Frontal cortex (tissue), 4 donors: ENCODE results near the gene CDK4. TPM values are rescaled to one million over a fixed set of nuclear protein-coding genes. Genes with fewer than 3 reads are reported as not detected.
"Not testable (repeated sequence)": the region's sequence is repeated elsewhere in the genome, so short reads cannot be mapped to it uniquely, and the experiment has no call there.

ENCODE experiments used
- DNase-seq, 2 donors: peaks; one replicate each; pipeline ENCODE4 v3.0.0; 2012; ENCODE audit warnings: low spot score in 2 of 2
- FAIRE-seq: peaks from 2 replicates; lab custom pipeline; 2012; peaks lifted over from hg19 to GRCh38; lab: Jason Lieb, UNC
- total RNA-seq: library from RNA; depleted of rRNA; stranded (reverse); fragments of >200 nt; gene quantifications from one replicate; pipeline ENCODE4 v1.2.3, GENCODE V29; 2014
- donor health status: control.
- donor health status: control.
- donor health status: control.

Gene CDK4
- total RNA-seq, result 51.4 TPM

DNA sequence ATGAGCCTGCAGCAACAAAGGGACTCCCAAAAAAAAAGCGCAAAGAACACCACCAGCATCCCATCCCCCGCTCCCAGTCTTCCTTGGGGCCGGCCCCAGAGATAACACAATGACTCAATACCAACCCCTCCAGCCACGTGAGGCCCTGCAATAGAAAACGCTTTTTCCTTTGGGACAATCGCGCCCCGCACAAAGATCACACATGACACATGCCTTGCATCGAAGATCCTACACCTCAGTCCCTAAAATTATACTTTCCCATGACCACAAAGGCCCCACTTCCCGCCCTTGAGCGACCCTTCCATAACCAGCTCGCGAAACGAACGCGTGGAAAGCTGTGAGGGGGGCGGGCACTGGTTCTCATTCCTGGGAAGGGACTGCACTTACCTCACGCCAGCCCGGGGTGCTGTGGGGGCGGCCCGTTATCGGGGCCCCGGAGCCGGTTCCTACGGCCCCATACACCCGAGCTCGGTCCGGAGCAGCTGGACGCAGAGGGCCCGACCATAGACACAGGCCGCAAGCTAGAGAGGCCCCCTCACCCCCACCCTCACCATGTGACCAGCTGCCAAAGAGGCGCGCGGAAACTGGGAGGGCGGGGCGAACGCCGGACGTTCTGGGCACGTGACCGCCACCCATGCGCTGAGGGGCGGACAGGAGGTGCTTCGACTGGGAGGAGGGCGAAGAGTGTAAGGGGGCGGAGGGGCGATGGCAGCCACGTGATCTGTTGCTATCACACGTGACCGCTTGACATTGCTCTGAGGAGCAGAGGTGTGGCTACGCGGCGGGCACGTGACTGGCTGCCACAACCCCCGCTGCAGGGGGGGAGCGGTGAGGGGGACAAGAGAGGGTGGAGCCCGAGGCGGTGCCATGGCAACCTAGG is at the start of gene CDK4:
Gene CDK4, minus strand, starts transcription at position 523 of the 880 bp plus-strand sequence. CDS start 593 bp downstream, outside the sequence.
- DNase-seq (peak; percentile 98 to 99), FAIRE-seq (no peak)

DNA sequence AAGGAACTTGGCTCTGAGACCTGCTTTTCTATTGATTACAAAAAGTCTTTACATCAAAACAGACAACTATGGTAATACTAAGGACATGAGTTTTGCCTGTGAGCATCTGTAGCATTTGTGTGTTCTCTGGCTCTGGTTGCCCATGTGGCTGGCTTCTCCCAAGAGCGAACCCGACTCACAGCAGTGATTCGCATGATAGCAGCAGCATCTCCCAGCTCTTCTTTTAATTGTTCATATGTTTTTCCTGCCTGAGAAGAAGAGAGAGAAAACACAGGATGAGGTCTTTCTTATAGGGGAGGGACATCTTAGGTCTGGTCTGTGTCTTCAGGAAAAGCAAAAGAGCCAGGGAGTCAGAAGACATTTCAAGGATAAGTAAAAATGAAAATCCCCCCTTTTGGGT is 48.9 kb upstream of the CDK4 start:
- DNase-seq, result no peak
- FAIRE-seq, result no peak

DNA sequence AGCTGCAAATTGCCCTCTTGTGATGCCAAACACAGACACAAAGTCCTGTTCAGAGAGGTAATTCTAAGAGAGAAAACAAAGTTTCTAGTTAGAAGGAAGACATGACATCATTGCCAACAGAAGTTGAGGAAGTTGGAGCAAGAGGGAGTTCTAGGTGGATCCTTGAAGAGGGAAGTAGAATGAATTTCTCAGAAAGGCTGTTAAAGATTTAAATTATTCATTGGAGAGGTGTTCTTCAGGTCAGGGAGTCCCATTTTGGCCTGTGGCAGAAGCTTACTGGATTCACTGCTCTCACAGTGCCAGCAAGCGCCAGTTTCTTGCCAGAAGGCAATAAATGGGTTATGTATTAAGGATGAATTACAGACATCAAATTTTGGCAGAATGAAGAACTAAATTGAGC is 45.8 kb upstream of the CDK4 start:
- FAIRE-seq (no peak), DNase-seq (no peak)

DNA sequence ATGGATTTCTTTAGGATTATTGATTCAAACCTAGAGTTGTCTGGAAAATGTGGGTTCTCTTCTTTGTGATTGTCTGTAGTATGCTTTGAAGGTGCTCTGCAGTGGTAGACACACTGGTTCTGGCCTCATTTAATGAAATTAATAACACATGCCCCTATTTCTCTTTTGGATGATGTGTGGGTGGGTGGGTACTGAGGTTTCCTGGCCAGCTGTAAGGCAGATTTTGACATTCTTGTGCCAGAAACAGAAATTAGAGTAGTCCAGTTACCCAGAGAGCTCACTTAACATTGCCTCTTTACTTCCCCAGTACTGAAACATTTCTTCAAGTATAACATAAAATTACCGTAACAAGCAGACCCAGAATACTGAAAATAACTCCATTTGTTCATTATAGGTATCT is 44.9 kb upstream of the CDK4 start:
- no peak for FAIRE-seq
- no peak for DNase-seq

DNA sequence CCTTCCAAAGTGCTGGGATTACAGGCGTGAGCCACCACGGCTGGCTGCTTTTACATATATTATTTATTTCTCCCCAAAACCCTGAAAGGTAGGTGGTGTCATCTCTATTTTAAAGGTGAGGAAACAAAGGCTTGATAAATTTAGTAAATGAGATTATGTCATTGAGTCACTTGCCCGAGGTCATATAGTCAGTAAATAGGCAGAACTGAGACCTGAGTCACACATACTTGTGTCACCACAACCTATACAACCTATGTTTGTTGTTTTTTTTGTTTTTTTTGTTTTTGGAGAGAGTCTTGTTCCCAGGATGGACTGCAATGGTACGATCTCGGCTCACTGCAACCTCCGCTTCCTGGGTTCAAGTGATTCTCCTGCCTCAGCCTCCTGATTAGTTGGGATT is 43.2 kb upstream of the CDK4 start:
- DNase-seq (no peak), FAIRE-seq (no peak)

DNA sequence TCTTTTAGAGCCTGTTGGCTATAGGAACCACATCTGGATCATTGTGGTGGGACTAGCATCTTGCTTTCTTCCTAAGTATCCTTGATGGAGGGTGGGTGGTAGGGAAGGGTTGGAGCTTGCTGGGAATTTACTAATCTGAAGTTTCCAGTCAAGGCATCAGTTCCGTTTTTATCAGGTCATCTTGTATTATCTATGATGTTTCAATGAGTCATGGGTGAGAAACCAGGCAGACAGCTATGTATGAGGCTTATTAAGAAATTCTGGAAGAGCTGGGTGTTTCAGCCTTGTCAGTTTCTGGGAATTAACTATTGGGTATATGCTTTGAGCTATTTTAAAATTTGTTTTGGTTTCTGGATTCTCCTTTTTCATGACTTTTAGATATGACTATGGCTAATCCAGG is 41.8 kb upstream of the CDK4 start:
- no peak for DNase-seq
- FAIRE-seq, result no peak

DNA sequence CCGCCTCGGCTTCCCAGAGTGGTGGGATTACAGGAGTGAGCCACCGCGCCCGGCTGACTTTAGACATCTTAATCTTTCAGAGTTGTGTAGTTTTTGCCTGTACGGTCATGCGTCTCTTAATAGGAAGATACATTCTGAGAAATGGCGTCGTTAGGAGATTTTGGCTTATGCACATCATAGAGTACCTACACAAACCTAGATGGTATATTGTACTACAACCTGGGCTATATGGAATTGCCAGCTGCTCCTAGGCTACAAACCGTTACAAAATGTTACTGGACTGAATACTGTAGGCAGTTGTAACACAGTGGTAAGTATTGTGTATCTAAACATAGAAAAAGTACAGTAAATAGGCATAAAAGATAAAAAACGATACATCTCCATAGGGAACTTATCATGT is 31.8 kb upstream of the CDK4 start:
- no peak for FAIRE-seq
- DNase-seq, result no peak

DNA sequence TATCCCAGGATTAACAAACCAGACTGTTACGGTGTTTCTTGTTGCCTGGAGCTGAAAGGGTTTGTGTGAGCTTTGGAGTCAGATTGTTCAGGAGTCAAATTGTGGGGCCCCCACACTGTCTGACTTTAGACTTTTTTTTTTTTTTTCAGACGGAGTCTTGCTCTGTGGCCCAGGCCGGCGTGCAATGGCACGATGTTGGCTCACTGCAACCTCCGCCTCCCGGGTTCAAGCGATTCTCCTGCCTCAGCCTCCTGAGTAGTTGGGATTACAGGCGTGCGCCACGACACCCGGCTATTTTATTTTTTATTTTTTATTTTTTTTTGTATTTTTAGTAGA is 31.3 kb upstream of the CDK4 start:
- FAIRE-seq, result no peak
- no peak for DNase-seq

DNA sequence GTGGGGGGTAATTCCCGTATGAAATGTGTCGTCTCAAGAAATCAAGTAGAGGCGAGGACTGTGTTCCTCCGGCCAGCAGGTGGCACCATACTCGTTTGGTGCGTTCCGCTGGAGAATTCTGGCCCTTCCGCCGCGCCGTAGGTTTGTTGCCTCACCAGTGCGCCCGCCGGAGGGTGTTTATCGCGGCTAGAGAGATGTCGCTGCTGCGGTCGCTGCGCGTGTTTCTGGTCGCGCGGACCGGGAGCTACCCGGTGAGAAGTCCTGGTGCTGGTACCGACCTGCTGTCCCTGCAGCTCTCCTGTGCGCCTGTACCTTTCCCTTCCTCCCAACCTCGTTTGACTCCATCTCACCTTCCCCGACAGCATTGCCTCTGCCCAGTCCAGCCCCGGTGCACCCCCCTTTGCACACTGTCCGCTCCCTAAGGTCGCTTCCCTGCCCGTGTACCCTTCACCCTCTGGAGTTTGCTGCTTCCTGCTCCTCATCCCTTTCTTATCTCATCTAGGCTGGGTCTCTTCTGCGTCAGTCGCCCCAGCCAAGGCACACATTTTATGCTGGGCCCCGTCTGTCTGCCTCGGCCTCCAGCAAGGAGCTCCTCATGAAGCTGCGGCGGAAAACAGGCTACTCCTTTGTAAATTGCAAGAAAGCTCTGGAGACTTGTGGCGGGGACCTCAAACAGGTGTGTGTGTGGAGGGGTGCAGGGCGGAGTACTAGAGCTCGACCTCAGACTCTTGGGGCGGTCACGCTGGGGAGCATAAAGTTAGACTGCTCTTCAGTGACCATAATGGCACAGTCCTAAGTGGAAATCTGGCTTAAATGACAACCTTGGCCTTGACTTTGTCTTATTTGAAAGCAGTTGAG is 30.7 kb upstream of the CDK4 start, which contains the start of gene TSFM:
Gene TSFM, plus strand, starts transcription at position 180 of the 858 bp plus-strand sequence. Its CDS starts 15 bp downstream, at position 195.
- FAIRE-seq (no peak), DNase-seq (peak; percentile 77 to 82)

DNA sequence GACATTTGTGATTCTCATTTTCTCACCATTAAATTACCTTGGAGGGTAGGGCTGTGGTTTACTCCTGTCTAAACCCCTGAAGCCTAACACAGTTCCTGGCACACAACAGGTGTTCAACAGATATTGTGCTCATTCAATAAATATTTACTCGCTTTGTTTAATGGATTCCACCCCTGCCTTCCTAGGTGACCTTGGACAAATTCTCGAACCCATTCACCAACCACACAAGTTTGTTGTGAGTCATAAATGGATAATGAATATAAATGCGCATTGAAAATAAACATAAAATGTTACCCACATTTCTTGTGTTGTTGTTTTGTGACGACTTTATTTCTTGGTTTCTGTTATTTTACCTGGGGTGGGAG is 30.1 kb upstream of the CDK4 start:
- FAIRE-seq (no peak), DNase-seq (no peak)

DNA sequence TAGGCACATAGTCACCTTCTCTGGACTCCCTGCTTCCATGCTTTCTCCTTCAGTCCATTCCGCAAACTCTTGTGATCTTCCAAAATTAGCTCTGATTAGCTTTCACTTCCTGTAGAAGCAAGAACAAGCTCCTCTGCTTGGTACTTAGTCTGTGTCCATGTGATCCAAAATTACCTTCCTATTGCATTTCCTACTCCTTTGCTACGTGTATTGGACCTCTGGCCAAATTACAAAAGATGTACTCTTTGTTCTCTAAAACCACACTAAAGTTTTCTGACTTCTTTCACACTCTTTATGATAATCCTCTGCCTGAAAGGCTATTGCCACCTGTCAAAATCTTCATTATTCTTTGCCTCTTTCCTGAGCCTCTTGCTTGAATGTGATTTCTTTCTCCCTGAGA is 29.7 kb upstream of the CDK4 start:
- DNase-seq (no peak), FAIRE-seq (no peak)

DNA sequence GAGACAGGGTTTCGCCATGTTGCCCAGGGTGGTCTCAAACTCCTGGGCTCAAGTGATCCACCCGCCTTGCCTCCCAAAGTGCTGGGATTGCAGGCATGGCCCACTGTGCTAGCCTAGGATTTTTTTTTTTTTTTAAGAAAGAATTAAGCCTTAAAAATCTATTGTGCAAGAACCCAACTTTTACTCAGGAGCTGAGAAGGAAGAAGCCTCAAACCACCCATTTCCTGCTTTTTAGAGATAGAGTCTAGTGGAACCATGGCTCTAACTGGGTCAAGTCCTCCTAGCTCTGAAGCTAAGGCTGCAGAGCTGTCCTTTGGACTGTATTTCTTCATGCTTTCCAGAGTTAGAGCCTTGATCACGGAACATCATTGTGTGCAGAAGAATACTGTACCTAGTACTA is 29.1 kb upstream of the CDK4 start:
- FAIRE-seq (no peak), DNase-seq (no peak)

DNA sequence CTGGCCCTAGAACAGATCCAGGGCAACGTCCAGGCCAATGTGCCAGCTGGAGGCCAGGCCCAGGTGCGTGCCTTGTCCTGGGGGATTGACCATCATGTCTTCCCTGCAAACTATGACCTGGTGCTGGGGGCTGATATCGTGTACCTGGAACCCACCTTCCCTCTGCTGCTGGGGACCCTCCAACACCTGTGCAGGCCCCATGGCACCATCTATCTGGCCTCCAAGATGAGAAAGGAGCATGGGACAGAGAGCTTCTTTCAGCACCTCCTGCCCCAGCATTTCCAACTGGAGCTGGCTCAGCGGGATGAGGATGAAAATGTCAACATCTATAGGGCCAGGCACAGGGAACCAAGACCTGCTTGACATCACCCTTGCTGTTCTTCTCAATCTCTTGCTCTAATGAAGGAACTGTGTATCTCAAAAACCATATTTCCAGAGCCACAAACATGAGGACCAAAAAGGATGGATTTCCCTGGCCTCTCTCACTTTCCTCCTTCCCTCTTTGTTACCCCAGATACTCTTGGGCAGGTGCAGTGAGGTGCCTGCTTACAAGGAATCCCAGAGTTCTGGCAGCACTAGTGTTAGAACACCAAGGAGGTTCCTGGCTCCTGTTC is 28.3 kb upstream of the CDK4 start:
- DNase-seq, result no peak
- FAIRE-seq, result no peak

DNA sequence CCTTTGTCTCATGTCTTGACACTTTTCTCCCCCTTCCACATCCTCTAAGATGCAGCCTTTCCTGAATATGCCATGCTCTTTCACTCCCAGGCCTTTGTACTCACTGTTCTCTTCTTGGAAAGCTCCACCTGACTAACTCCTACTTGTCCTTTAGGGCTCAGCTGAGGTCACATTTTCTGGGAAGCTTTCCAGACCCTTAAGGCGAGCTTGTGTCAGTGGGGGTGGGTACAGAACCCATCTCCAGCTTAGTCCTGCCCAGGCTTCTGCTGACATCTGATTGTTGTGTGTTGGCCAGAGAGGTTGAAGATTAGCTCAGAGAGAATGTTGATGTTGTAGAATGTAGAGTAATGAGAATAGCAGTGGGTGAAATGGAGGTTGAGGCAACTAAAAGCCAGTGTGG is 27.6 kb upstream of the CDK4 start:
- no peak for FAIRE-seq

DNA sequence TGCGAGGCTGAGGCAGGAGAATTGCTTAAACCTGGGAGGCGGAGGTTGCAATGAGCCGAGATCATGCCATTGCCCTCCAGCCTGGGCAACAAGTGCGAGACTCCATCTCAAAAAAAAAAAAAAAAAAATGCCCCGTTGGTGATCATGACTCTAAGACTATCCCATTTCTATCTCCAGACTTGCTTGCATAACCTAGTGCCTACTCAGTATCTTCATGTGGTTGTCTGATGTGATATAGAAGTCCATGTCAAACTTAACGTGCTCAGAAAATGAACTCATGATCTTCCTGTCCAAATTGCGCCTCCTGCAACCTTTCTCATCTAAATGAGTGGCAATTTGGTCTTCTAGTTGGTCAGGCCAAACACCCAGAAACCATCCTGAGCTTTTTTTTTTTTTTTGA is 25.8 kb upstream of the CDK4 start:
- no peak for DNase-seq
- no peak for FAIRE-seq

More for the DNA sequence above, 27.6 kb upstream of the CDK4 start:
- no peak for DNase-seq

DNA sequence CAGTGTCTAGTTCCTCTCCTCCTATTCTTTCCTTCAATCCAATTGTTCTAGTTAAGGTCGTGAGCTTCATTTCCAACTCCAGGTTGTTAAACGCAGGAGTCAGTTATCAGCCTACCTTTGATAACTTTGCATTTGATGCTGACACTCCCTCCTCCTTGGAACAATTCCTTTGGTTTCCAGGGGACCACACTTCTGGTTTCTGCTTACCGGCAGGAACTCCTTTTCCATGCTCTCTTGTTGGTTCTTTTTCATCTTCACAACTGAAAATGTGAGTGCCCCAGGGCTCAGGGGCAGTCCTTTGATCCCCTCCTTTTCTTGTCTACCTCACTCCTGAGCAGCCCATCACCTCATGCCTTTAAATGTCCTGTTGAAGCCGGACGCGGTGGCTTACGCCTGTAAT is 25.3 kb upstream of the CDK4 start:
- FAIRE-seq (no peak), DNase-seq (no peak)

DNA sequence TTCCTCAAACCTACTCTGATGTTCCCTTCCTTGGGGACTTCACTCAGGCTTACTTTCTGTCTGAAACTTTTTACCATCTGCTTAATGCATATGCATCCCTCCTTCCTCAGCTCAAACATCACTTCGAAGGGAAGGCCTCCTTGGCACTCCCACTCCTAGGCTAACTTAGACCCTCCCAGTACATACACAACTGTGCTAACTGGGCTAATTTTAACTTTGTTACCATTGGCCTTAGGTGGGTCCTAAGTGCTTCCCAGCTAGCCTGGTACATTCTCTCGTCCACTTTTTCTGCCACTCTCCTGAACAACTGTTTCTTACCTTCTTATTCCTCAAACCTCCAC is 24.1 kb upstream of the CDK4 start:
- DNase-seq, result no peak
- FAIRE-seq, result no peak

DNA sequence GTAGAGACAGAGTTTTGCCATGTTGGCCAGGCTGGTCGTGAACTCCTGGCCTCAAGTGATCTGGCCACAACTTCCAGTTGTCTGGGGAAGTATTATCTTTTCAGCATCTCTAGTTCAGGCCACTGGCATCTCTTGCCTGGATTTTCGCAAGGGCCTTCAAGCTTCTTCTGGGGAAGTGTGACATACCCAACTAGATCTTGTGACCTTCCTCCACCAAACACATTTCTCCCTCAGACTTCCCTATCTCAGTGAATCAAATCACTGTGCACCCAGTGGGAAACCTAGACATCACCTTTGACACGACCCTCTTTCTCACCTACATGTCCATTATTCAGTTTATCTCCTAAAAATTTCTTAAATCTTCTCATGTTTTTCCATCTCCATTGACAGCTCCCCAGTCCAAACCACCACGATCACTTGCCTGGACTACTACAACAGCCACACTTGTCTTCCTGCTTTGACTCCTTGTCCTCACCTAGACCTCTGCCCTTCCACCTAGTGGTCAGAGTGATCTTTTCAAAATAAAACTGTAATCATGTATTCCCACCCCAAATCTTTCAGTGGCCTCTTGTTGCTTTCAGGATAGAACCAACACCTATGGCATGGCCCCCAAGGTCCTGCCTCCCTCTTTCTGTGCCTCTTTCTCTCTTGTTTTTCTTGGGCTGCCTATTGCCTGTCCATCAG is 23.6 kb upstream of the CDK4 start:
- DNase-seq, result no peak
- no peak for FAIRE-seq

DNA sequence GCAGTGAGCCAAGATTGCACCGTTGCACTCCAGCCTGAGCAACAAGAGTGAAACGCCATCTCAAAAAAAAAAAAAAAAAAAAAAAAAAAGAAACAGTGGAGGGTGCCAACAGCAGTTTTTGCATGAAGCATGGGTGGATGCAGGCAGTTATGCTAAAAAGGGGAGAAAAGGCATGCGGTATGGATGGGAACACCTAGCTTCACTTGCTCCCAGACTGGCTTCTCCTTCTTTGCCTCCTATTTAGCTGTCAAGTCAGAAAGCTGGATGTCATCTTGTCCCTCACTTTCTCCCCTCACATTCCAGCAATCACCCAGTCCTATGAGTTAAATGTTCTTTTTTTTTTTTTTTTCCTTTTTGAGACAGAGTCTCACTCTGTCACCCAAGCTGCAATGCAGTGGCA is 22.9 kb upstream of the CDK4 start:
- no peak for FAIRE-seq
- no peak for DNase-seq

DNA sequence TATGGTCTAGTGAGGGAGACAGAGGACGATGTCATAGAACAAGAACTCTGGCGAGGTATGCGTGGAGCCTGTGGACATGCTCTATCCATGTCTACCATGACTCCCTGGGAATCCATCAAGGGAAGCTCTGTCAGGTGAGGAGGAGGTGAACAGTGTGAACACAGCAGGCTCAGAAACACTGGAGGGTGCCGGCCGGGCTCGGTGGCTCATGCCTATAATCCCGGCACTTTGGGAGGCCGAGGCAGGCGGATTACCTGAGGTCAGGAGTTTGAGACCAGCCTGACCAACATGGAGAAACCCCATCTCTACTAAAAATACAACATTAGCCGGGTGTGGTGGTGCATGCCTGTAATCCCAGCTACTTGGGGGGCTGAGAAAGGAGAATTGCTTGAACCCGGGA is 22.5 kb upstream of the CDK4 start:
- DNase-seq, result not testable (repeated sequence)

More for the DNA sequence above, 22.5 kb upstream of the CDK4 start:
- not testable (repeated sequence) for FAIRE-seq
